Hepatocyte (in vitro differentiated cells): ENCODE data around the gene ECT2L.

Source experiments
- EZH2 ChIP-seq: fragments of 200-600 bp; sonication (generic); IDR thresholded peaks from 2 replicates; pipeline ENCODE4 v1.6.1; 2016; ENCODE audit warnings: antibody characterized with exemption, mild to moderate bottlenecking, borderline replicate concordance
- TF ChIP-seq, protein P1 (sequence below): fragments of 200-600 bp; sonication (generic); IDR thresholded peaks from 2 replicates; pipeline ENCODE4 v1.5.1; 2016; ENCODE audit warnings: antibody characterized with exemption, mild to moderate bottlenecking; ENCODE audit not compliant: poor library complexity

DNA sequence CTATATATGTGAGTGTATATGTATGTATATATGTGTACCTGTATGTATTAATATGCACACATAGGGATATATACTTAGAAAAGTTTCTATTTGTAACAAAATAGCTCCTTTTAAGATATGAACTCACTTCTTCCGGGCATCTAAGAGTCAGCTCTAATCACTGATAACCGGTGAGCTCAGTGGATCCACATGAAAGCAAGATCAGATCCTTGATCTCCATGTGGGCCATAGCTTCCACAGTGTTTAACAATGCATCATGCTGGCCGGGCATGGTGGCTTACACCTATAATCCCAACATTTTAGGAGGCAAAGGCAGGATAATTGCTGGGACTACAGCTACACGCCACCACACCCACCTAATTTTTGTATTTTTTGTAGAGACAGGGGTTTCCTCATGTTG lies 52.6 kb downstream of the ECT2L start:
- TF ChIP-seq, protein P1, sequence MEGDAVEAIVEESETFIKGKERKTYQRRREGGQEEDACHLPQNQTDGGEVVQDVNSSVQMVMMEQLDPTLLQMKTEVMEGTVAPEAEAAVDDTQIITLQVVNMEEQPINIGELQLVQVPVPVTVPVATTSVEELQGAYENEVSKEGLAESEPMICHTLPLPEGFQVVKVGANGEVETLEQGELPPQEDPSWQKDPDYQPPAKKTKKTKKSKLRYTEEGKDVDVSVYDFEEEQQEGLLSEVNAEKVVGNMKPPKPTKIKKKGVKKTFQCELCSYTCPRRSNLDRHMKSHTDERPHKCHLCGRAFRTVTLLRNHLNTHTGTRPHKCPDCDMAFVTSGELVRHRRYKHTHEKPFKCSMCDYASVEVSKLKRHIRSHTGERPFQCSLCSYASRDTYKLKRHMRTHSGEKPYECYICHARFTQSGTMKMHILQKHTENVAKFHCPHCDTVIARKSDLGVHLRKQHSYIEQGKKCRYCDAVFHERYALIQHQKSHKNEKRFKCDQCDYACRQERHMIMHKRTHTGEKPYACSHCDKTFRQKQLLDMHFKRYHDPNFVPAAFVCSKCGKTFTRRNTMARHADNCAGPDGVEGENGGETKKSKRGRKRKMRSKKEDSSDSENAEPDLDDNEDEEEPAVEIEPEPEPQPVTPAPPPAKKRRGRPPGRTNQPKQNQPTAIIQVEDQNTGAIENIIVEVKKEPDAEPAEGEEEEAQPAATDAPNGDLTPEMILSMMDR, result no peak
- no peak for TF ChIP-seq EZH2
